Stromal cell of bone marrow (primary cell): ENCODE data around the gene ECE2.
"Not testable (repeated sequence)": the region's sequence is repeated elsewhere in the genome, so short reads cannot be mapped to it uniquely, and the experiment has no call there.

Experiments used
- DNase-seq: peaks from one replicate; pipeline ENCODE4 v3.0.0-alpha.2; 2012; ENCODE audit warnings: low read depth

The ECE2 gene

GRCh38 chr3:184336547-184337398 is 61.0 kb downstream of the ECE2 start:
- DNase-seq, result no peak

- DNase-seq, result no peak
Measured at GRCh38 chr3:184337399-184337714, 61.5 kb downstream of the ECE2 start, which contains the start of gene FAM131A. Gene FAM131A, plus strand, starts transcription at chr3:184337600. Its CDS starts 31 bp downstream, at chr3:184337631.

GRCh38 chr3:184337981-184338380 is 62.2 kb downstream of the ECE2 start:
- DNase-seq, result no peak

GRCh38 chr3:184338511-184338945 is 62.7 kb downstream of the ECE2 start:
- no peak for DNase-seq

GRCh38 chr3:184339001-184339400 is 63.2 kb downstream of the ECE2 start:
- no peak for DNase-seq

GRCh38 chr3:184339451-184340135 is 63.8 kb downstream of the ECE2 start:
- not testable (repeated sequence) for DNase-seq

- no peak for DNase-seq
Measured at GRCh38 chr3:184341925-184342324, 66.1 kb downstream of the ECE2 start.
